Activated CD8-positive, alpha-beta T cell treated with anti-CD3 and anti-CD28 coated beads for 36 hours (primary cell): ENCODE measurements around the gene MIER1. TPM values are rescaled to one million over a fixed set of nuclear protein-coding genes. Genes with fewer than 3 reads are reported as not detected.

Experiments used
- ATAC-seq: fragments of 200-7000 bp; cut with Tn5 transposase; one replicate; pipeline ENCODE4 v1.10.0; 2021; ENCODE audit warnings: mild to moderate bottlenecking, moderate library complexity
- CTCF ChIA-PET: fragments of 350-600 bp; sonication (Branson Sonifier 250); formaldehyde crosslinking; loops from one replicate; lab custom pipeline; 2021; ENCODE audit warnings: antibody characterized with exemption; lab: Charles Lee
- POLR2A ChIA-PET: fragments of 350-600 bp; sonication (Branson Sonifier 250); formaldehyde crosslinking; loops from one replicate; lab custom pipeline; 2021; ENCODE audit warnings: antibody characterized with exemption; lab: Charles Lee
- DNase-seq: peaks from one replicate; pipeline ENCODE4 v3.0.0-alpha.2; 2020
- H3K27ac Mint-ChIP-seq: one replicate; pipeline ENCODE4 v1.8.0; 2021; ENCODE audit warnings: mild to moderate bottlenecking, mixed read lengths
- H3K27me3 Mint-ChIP-seq: one replicate; pipeline ENCODE4 v1.8.0; 2021; ENCODE audit warnings: mixed read lengths
- H3K36me3 Mint-ChIP-seq: one replicate; pipeline ENCODE4 v1.8.0; 2021; ENCODE audit warnings: low read depth, mixed read lengths
- H3K4me1 Mint-ChIP-seq: one replicate; pipeline ENCODE4 v1.8.0; 2021; ENCODE audit warnings: low read depth, mixed read lengths
- H3K4me3 Mint-ChIP-seq: one replicate; pipeline ENCODE4 v1.8.0; 2021; ENCODE audit warnings: mild to moderate bottlenecking, moderate library complexity, mixed read lengths
- H3K9me3 Mint-ChIP-seq: one replicate; pipeline ENCODE4 v1.8.0; 2021; ENCODE audit warnings: mixed read lengths
- intact Hi-C: fragments of 100-400 bp; cut with micrococcal nuclease; formaldehyde crosslinking; loops from one replicate; pipeline ENCODE4 v1.10.0; 2022
- total RNA-seq, 2 experiments: library from RNA; stranded (reverse); gene quantifications; one replicate each; pipeline ENCODE4 v1.2.3, GENCODE V29; 2021
- TF ChIP-seq, protein P1 (sequence below): fragments of 200-600 bp; IDR thresholded peaks from one replicate; pipeline ENCODE4 v1.8.0; 2022; ENCODE audit warnings: antibody characterized with exemption, mild to moderate bottlenecking

MIER1 gene
- total RNA-seq, 2 experiments from 2014 or later: 39.8 to 41.8 TPM

DNA sequence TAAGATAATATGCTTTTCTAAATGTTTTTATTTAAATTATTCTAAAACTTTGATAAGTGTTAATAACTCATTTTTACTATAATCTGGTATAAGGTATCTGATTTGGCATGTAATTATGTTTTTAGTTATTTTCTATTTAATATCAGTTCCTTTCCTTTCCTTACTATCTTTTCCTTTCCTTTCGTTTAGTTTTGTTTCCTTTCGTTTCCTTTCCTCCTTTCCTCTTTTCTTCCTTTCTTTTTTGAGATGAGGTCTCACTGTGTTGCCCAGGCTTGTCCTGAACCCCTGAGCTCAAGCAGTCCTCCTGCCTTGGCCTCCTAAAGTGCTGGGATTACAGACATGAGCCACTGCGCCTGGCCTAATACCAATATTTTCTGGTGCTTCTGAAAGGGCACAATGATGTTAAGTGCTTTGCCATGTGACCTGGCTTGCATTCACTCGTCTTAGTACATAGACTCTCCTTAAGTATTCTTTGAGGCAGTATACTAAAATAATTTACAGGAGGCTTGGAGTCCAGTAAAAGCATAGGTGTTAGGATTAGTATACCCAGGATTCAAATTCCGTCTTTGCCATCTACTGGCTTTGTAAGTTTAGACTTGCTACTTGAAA, 18.7 kb downstream of the MIER1 start:
- Mint-ChIP-seq H3K4me1 (peaks cover 63% of the 10 kb centered on the region), H3K9me3 (no peaks in the 10 kb centered on the region), H3K4me3 (no peak overlapping the region), H3K27ac (peak overlapping the region; percentile 36), H3K36me3 (peaks cover 43% of the 10 kb centered on the region), H3K27me3 (no peaks in the 10 kb centered on the region)
- ATAC-seq: no peak
- ChIA-PET POLR2A (no interaction called here), CTCF (interaction anchor here (1.2 kb wide), 1 partner anchor 12 kb away, joined by 3 read pairs; no protein-coding TSS in a partner anchor)
- TF ChIP-seq, protein P1, sequence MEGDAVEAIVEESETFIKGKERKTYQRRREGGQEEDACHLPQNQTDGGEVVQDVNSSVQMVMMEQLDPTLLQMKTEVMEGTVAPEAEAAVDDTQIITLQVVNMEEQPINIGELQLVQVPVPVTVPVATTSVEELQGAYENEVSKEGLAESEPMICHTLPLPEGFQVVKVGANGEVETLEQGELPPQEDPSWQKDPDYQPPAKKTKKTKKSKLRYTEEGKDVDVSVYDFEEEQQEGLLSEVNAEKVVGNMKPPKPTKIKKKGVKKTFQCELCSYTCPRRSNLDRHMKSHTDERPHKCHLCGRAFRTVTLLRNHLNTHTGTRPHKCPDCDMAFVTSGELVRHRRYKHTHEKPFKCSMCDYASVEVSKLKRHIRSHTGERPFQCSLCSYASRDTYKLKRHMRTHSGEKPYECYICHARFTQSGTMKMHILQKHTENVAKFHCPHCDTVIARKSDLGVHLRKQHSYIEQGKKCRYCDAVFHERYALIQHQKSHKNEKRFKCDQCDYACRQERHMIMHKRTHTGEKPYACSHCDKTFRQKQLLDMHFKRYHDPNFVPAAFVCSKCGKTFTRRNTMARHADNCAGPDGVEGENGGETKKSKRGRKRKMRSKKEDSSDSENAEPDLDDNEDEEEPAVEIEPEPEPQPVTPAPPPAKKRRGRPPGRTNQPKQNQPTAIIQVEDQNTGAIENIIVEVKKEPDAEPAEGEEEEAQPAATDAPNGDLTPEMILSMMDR: no peak
- intact Hi-C loops: no loop called here
- DNase-seq: no peak

DNA sequence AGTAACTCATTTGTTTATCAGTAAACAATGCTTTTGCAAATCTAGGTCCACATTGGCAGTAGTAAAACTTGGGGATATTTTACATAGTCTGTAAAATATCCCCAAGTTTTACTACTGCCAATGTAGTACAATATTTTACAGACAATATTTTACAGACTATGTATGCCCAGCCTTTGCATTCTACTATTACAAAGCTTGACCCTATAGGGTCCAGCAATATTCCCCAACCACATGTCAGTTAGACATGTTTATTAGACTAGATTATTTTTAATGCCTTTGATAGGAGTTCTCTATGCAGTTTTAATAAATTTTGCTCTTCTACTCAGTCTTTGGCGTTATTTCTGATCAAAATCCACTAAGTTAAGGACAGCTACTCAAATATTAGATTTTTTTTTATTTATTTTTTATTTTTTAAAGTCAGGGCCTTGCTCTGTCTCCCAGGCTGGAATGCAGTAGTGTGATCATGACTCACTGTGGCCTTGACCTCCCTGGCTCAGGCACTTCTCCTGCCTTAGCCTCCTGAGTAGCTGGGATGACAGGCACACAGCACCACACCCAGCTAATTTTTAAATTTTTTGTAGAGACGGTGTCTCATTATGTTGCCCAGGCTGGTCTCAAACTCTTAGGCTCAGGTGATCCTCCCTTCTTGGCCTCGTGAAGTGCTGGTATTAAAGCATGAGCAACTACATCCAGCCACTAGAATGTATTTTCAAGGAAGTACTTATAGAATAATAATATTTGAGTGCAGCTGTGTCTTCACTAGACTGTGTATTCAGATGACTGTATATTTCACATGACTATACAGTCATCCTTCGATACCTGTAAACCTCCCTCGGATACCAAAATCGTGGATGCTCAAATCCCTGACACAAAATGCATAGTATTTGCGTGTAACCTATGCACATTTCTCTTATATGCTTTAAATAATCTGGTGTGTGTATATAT, 19.8 kb downstream of the MIER1 start:
- H3K27me3 Mint-ChIP-seq: no peaks in the 10 kb centered on the region

DNA sequence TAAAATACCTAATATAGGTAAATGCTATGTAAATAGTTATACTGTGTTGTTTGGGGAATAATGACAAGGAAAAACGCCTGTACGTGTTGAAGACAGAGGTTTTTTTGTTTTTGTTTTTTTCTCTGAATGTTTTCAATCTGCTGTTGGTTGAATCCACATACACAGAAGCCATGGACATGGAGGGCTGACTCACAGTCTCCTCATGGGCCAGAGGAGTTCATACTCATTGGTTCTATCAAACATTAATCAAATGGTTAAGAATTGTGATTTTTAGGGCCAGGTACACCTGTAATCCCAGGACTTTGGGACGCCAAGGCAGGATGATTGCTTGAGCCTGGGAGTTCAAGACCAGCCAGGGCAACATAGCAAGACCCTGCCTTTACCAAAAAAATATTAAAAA, 20.5 kb downstream of the MIER1 start:
- no peak for ATAC-seq
- H3K4me1 Mint-ChIP-seq: peaks cover 53% of the 10 kb centered on the region
- H3K9me3 Mint-ChIP-seq: no peaks in the 10 kb centered on the region
- ChIA-PET POLR2A (interaction anchor here (0.9 to 2.1 kb wide), 2 partner anchors 13 to 15 kb away, joined by 3 to 9 read pairs; no protein-coding TSS in a partner anchor), CTCF (interaction anchor here (0.9 to 2.0 kb wide), 2 partner anchors 10 to 12 kb away, joined by 5 read pairs; no protein-coding TSS in a partner anchor)
- H3K36me3 Mint-ChIP-seq: peaks cover 44% of the 10 kb centered on the region
- no peak overlapping the region for H3K4me3 Mint-ChIP-seq
- intact Hi-C loops: no loop called here
- TF ChIP-seq, protein P1: no peak
- H3K27me3 Mint-ChIP-seq: no peaks in the 10 kb centered on the region
- no peak overlapping the region for H3K27ac Mint-ChIP-seq
- no peak for DNase-seq

More for the DNA sequence above, 19.8 kb downstream of the MIER1 start:
- ChIA-PET POLR2A (interaction anchor here (0.9 kb wide), 1 partner anchor 13 kb away, joined by 3 read pairs; no protein-coding TSS in a partner anchor), CTCF (interaction anchor here (2.0 kb wide), 1 partner anchor 9 kb away, joined by 5 read pairs; no protein-coding TSS in a partner anchor)
- Mint-ChIP-seq H3K36me3 (peaks cover 46% of the 10 kb centered on the region), H3K27ac (no peak overlapping the region), H3K4me1 (peaks cover 59% of the 10 kb centered on the region), H3K4me3 (no peak overlapping the region), H3K9me3 (no peaks in the 10 kb centered on the region)
- no peak for ATAC-seq
- TF ChIP-seq, protein P1: no peak
- intact Hi-C loops: no loop called here
- no peak for DNase-seq

DNA sequence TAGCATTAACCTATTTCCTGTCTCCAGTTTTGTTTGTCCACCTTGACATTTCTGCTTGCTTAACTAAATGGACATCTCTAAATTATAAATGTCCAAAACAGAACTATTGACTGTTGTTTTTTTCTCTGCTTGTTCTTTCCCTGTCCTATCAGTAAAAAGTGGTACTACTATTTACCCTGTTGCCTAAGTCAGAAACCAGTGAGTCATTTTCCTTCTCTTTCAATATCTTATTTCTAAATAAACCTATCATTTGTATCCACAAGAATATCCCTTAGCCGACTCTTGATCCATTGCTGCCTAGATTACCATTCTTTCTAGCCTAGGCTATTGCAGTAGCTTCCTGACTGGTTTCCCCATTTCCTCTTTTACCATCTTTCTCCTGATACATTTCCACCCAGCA, 22.5 kb downstream of the MIER1 start:
- H3K9me3 Mint-ChIP-seq: no peaks in the 10 kb centered on the region
- no peak overlapping the region for H3K4me3 Mint-ChIP-seq
- peak overlapping the region; percentile 40 for H3K27ac Mint-ChIP-seq
- peaks cover 44% of the 10 kb centered on the region for H3K36me3 Mint-ChIP-seq
- DNase-seq (no peak), ATAC-seq (no peak)
- intact Hi-C loops: no loop called here
- POLR2A ChIA-PET: interaction anchor here (0.9 to 2.1 kb wide), 2 partner anchors 11 to 17 kb away, joined by 3 to 9 read pairs; no protein-coding TSS in a partner anchor
- H3K4me1 Mint-ChIP-seq: peaks cover 39% of the 10 kb centered on the region
- TF ChIP-seq, protein P1: no peak
- CTCF ChIA-PET: interaction anchor here (1.1 to 1.5 kb wide), 2 partner anchors 10 to 103 kb away, joined by 3 read pairs; no protein-coding TSS in a partner anchor
- H3K27me3 Mint-ChIP-seq: no peaks in the 10 kb centered on the region
